Activated naive CD4-positive, alpha-beta T cell treated with Interleukin-2 at 50 U/mL for 16 hours (primary cell): Measurements from ENCODE around the gene FHIT.
A peak's percentile ranks its signal among the peaks of the same experiment; 100 is the strongest.

Experiments used
- DNase-seq: peaks from one replicate; pipeline ENCODE4 v3.0.0-alpha.2; 2020

Gene FHIT

DNA sequence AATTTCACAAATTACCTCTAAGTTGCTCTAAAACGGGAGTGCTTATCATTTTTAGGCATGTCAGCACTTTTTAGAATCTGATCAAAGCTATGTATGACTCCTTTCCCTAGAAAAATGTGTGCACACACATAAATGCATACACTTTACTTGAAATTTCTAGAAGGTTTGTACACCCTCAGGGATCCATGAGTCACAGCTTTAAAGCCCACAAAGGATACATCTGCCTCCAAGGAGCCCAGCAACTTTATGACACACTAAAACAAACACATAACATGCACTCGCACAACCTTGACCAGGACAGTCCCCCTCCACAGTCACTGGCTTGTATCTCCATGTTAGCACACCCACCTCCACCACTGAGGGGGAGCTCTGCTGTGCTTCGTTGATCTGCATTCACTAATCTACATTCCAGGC lies 1479.5 kb downstream of the FHIT start:
- DNase-seq = no peak

DNA sequence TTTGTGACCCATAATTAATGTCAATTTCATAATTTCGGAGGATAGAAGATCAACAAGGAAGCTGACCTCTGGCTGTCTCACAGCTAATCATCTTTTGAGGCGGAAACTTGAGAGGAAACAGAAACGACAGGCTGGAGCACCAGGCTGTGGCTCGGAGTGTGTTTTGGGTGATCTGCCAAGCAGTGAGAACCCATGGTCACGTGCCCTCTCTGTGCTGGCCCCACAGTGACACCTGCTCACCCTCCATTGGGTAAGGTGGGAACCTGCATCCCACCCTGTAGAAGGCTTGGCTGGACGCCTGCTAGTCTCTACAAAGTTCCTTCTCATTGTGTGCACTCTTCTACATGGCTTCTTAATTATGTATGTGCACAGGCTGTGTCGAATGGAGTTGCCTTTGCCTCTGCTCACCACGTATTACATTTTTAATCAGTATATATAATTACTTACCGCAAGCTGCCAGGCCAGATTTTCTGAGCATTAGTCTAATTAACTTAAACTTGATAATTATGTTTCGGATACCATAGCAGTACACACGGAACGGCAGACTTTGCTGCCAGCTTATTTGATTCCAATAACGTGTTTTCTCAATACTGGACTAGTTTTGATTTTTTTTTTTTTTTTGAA lies 1482.0 kb downstream of the FHIT start:
- DNase-seq = no peak

DNA sequence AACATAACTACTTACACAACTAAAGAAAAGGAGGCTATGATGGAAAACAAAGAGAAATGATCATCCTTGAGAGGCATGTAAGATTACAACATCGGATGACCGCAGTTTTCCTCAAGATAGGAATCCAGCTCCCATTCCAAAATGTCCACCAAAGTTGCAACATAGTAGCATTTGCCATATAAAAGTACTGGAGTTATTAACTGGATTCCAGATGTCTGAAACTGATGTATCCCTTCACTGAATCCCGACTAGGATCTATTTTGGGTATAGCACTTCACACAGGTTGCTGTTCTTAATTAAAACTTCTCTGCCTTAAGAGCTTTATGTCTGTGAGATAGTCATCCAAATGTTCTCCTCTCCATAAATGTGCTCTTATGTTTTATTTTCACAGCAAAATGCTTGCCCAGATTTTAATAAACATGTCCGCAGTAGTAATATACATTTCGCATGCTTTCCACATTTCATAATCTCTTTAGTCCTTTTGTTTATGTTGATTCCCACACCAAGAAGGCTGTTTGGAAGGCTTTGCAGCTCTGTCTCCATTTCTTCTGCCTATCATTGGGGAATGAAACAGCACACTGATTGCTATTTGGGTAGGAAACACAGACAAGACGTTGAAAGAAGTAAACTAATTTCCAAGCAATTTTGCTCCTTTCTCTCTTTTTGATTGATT lies 1484.9 kb downstream of the FHIT start:
- DNase-seq = no peak

DNA sequence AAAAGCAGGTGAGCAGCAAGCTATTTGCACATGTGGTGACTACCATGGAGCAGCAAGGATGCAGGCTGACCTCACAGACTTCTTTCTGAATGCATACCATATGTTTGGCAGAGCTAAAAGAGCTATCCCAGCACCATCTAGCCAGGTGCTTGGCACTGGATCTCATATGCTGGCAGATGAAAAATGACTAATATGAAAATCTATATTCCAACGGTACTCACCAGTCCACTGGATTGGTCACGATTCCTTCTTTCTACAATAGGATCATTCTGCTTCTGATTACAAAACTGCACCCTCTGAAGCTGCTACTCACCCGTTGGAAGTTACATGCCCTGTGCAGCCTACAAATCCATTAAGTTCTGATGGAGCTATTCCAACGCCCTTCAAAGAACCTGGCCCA lies 1487.1 kb downstream of the FHIT start:
- DNase-seq = no peak

DNA sequence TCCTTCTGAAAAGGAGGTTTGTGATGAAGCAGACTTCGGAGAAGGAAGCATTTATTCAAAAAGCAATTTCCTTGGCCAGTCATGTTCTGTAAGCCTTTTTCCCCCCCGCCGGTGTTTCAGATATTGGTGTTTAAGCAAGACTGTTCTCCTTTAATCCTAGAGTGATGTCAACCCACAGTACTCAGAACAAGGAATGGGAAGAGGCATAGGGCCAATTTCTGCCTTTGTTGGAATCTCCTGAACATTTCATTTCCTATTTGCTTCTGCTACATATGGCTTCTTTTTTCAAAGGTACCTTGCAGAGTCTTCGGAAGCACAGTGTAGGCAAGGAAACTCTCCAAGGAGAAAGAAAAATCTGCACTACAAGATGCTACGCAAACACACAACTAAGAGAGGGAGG lies 1488.3 kb downstream of the FHIT start:
- DNase-seq = no peak

DNA sequence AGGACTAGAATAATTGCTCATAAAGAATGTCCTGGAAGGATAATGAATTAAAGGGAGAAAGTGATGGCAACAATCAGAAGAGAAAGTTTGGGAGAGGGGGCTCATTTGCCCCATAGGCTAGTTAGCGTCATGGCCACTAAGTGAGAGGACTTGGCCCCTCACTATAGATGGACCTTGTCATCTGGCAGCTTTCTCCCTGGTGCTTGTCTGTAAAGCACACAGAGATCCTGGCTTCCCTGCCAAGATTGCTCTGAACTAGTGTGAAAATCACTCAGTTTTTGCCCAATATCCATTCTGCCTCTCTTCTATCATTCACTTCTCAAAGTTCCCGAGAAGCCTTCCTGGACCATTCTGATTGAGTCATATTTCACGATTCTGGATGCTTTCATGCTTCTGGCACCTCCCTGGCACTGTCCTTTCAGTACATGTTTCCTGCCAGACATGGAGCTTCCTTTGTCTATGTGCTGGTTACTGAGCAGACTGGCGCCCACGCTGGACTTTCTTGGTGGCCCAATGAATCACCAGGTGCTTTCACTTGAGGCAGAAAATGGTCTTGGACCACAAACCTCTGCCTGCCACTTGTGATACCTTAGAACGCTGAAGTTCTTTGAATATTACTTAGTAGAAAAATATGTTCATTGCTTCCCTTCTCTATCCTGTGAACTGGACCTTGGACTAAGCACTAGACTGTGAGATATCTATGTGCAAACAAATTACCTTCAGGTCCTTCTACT lies 1491.8 kb downstream of the FHIT start:
- DNase-seq = peak; percentile 46

DNA sequence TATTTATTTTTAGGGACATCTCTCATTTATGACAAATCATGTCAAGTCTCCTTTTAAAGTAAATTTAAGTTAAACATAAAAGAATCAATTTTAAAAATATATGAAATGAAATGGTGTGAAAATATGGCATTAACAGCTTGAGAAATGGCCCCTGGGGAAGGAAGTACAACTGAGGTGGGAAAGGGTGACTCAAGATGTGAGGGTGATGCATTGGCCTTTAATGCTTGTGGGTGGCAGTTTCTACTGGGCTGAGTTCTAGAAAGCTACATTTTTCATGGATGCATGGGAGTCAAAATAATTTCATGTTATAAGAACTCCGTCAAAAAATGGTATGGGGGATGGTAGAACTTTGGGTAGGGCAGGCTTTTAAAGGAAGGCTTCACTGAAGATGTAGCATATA lies 1492.6 kb downstream of the FHIT start:
- no peak for DNase-seq

DNA sequence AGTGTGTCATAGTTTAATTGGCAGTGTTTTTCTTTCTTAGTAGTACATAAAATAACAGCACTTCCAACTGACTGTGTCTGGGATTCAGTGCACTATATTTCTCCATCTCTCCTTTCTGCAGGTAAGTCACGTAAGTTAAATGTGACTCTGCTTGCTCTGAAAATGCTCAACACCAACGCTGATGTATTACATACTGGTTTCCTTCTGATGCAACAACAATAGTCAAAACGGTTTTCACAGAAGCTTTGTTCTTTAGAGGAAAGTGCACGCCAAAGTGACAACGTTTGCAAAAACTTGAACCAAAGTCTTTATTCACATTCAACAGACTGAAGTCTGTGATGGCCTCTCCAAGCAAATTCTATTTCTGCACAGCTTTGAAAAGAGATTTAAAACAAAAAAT lies 1494.3 kb downstream of the FHIT start:
- DNase-seq = no peak

DNA sequence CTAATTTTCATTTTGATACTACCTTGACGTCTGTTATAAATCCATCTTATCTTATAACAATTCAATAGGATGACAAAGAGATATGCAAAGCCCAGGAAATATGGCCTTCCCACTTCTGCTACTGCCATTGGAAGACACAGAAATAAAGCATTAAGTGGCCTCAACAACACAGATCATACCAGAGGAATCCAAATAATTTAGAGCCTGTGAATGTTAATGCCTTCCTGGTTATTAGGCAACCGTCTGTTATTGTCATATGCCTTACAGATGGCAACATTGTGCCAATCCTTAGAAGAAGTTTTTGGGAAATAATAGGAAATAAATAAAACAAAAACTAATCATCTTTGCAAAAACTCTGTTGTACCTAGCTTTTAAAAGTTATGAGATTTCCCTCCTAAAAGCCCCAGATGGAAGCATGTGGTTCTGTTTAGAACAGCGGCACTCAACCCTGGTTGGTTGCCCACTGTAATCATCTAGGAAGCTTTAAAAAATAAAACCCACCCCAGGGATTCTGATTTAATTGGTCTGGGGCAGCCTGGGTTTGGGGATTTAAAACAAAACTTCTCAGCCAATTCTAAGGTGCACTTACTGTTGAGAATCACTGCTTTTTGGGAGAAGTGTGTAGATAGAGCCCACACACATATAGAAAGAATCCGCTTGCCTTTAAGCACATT lies 1496.7 kb downstream of the FHIT start:
- no peak for DNase-seq

DNA sequence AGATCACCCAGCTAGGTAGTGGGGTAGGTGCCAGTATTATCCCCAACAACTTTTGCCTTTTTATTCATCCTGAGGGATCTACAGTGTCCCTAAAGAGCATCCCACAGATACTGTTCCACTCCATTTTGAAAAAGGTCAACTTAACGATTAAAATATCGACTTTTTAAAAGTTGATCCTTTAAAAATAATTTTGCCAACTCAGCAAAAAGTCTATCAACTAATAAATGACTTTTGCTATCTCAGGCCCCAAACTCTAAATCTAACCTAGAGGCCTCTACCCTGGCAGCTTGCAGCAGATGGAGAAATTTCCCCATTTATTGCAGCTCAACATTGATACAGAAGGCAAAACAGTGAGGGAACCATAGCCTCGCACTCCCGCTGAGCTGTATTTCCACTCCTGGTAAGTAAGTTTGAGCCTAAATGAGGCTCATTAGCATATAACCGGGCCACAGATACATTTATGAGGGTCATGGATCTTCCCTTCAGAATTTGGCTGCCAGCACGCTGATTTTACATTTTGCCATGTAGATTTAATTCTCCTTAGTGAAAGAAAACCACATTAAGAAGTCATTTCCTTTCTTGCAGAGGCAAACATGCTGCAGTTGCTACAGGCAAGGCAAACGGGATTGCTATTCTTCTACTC lies 1497.3 kb downstream of the FHIT start:
- no peak for DNase-seq

DNA sequence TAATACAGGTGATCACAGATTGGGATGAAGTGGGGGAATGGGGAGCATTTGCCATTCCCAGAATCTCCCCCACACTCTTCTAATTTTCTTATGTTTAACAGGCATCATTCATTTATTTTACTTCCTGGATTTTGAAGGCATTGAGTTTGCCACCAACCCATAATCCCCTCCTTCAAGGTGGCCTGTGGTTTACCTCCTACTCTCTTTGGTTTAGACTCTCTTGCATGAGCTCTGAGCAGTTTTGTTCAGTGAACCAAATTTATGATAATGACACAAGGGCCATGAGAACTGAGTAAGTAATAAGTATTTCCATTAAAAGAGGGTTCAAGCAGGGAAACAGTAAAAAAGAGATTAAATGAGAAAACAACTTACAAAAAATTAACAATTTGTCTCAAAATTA lies 1498.3 kb downstream of the FHIT start:
- DNase-seq = no peak

DNA sequence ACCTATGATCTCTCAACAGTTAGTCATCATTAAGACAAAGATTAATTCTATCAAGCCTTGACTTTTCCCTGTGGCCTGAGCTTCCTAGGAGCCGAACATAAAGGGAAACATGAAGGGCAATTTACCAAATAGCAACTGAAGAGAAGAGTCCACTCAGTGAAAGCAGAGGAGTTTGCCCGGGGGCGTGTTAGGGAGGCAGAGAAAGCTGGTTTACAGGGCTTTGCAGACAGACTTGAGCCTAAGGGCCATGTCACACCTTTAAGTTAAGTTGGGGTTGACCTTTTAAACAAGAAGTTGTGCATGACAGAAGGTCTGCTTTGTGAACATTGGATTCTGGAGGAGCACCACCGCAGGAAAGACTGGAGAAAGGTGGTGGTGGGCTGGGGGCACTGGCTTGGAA lies 1499.6 kb downstream of the FHIT start:
- no peak for DNase-seq

DNA sequence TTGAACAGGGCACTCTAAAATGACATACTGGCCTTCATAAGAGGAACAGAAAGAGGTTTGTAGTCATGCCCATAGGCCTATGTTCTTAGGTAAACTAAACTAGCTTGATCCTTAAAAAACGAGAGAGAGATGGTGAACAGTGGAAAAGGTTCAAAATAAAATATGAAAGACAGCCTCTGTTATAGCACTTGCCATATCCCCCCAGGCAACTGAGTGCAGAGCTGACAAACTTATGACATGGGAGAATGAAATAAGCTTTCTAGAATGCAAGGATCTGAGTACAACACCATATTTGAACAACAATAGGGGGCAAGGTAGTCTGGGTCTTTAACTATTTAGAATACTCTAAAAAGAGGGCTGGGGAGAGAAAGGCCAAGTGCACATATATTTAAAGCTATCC lies 1500.9 kb downstream of the FHIT start:
- no peak for DNase-seq

DNA sequence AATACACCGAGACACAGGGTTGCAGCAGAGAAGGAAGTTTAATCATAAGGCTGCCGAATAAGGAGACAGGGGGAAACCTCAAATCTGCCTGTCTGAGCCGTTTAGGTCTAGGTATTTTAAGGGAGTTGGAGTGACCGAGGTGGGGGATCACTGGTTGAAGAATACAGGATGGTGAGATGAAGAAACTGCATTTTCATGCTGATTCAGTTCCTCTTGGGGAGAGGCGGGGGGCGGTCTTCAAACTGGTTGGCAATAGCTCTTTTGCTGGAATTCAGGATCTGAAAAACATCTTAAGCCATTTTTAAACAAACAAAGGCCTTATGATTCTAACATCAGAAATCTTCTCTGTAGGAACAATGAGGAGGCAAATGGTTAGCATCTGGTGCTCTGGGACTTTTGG lies 1502.0 kb downstream of the FHIT start:
- DNase-seq = no peak

DNA sequence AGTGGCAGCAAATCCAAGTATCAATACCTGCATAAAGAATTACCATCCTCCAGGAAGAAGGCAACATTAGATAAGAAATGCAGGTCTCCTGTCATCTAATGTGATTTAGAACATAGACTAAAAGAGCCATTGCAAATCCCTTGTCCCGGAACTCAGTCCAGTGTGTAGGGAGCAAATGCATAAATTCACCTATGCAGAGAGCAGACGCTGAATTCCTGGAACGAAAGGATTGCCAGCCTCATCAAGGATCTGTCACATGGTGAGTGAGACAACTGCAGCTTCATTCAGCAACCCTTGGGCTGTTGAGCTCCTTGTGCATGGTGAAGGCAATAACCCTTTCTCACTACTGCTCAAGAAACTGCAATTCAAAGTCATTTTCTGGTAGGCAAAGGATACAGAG lies 1504.7 kb downstream of the FHIT start:
- no peak for DNase-seq

DNA sequence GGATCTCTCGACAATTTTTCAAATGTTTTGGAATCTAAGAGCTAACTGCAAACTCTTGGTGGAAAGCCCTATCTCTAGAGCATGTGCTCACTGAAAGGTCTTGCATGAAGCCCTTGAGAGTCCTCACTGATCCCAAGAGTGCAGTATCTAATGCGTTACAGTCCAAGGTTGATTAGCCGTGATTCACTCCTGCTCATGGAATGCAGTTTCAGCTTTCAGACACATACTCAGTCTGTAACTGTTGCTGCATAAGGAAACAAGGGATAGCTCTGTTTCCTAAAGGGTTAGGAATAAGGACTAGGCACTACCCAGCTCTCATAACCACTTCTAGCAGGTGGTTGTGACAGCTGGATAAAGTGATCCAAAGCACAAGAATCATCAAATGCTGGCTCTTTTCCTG lies 1514.0 kb downstream of the FHIT start:
- no peak for DNase-seq

DNA sequence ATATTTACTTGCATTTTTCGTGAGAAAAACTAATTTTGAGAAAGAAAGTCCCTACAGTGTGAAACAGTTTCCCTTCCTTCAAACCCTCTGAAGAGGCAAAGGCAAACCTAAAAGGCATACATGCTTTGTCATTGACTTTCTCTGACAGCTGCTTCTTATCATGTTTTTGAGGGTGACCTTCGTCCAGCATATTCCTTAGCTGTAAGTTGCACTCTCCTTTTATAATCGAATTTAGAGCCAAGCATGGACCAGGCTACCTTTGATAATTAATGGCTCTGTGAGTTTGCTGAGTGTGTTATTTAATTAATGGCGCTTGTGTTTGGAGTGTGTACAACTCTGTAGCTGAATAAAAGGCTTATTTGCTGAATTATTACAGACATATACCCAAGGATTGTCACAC lies 1517.2 kb downstream of the FHIT start:
- no peak for DNase-seq

DNA sequence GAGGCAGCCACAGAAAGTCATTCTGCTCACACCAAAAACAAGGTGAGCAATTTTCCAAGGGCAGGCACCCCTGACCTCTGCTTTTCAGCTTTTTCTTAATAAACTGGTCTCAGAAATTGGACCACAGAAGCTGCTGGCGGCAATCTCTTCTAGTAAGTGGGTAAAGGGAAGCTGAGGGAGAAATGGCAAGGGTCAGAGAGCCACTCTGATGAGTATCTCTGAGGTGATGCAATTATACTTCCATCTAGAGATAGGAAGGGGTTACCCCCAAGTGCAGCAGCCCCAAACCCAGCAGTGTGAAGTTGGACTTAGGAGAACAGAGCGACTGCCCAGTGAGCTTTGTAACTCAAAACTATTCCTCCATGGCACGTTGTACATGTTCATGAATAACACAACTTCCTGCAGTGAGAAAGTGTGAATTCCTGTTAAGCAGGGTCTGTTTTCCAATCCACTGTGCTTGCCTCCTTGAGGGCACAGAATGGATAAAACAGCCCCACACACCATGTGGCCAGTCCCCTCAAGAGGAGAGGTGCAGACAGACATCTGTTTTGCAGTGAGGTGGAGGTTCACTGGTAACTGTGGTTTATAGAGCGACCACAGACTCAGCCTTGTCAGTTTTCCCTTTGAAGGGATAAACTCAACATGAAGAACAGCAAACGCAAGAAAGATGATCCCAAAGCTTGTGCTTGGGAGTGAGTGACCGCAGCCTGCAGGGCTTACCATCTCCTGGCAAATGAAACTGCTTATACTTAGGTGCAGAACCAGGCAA lies 1518.0 kb downstream of the FHIT start:
- no peak for DNase-seq

DNA sequence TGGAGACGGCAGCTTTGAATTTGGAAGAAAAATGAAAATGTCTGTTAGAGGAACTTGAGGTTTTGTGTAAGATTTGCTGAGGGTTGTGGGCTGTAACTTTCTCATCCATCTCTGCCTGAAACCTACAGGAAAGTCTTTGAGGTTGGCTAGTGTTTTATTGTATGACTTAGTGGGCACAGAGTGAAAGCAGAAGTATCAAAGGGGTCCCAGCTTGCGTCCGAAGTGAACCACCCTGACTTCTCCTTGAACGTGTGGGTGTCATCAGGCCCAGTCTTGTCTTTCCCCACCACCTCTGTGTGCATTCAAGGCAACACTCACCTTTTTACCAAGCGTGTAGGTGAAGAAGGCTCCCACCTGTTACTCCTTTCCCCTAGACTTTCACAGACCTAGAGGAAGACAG lies 1519.3 kb downstream of the FHIT start:
- DNase-seq = no peak

DNA sequence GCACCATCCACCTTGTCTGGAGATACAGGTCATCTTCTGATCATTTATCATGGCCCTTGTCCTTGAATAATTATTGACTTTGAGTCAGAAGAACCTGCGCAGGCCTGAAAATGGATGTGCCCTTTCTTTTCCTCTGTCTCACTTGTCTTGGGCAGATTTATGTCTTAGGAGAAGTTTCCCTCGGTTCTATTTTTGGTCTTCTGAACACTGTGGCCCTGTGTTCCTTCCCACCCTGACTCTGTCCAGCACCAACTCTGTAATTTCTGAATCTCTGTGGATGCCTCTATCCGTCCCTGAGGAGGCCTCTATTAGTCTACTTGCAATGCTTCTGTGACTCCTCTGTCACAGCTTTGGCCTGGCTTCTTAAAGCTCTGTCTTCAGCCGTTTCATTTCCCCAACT lies 1520.7 kb downstream of the FHIT start:
- no peak for DNase-seq

DNA sequence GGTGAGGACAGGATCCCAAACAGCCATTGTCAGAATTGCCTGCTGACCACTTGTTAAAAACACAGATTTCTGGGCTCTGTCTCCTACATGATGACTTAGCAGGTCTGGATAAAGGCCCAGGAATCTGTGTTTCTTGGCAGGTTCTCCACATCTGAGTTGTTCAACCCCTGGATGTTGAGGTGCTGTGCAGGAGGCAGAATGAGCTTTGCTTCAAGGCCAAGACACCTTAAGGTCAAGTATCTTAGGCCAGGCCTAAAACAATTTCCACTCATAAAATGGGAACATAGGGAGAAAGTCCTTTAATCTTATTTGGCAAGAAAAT lies 1522.7 kb downstream of the FHIT start:
- no peak for DNase-seq

DNA sequence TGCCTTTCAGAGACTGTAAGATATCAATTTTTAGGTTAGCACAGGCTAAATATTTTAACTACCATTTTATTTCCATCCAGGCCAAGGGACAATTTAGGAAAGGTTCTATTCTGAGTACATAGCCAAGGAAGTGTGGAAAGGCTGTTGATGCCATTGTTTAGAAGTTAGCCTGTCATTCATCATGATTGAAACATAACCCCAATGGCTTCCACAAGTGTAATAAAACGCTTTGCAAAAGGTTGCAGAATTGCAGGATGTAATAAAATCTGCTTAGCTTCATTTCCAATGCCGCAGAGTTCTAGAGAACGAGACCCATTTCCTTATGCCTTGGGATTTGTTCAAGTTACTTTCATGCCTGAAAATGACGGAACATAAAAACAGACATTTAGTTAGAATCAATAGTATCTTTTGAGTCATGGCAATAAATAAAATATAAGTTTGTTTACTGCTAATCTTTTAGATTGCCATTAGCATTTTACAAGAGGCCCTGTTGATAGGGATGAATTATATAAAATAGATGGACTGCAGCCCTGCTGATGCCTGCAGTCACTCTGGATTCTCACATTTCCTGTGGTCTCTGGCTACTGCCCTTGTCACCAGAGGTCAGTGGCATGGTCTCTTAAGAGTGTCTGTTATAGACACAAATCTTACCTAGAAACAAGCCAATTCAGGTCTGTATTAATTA lies 1523.2 kb downstream of the FHIT start:
- DNase-seq = no peak
